ENCODE results near the gene GLS2. TPM values are rescaled to one million over a fixed set of nuclear protein-coding genes. Genes with fewer than 3 reads are reported as not detected.

GLS2 gene
- total and polyA plus RNA-seq, 9 of the 15 experiments (the other 6 are each of a cell fraction or from before 2014, with no cell fraction given), result 0.11 TPM; not detected in 8

- TF ChIP-seq THAP12 (CRISPR knock-in tag; IDR thresholded peaks at IDR 0.05) (no peak), CEBPG (CRISPR knock-in tag; IDR thresholded peaks at IDR 0.05) (peak; percentile 63), CEBPG (tag; conservative IDR thresholded peaks at IDR 0.05 in 1 of 2, IDR thresholded peaks at IDR 0.05 in 1 of 2) (no peak), NFATC3 (IDR thresholded peaks at IDR 0.05) (no peak), HDGF (IDR thresholded peaks at IDR 0.05) (peak; percentile 91), ZBTB17 (CRISPR knock-in tag; IDR thresholded peaks at IDR 0.05) (peak; percentile 98), SFPQ (IDR thresholded peaks at IDR 0.05; ENCODE audit: low read depth, low read length) (no peak), CTCFL (IDR thresholded peaks at IDR 0.05; ENCODE audit: borderline replicate concordance, insufficient read depth, low read depth, low read length, poor library complexity, severe bottlenecking) (no peak), PTRF (tag; IDR thresholded peaks at IDR 0.05) (no peak), HOMEZ (CRISPR knock-in tag; IDR thresholded peaks at IDR 0.05) (no peak), KLF13 (tag; IDR thresholded peaks at IDR 0.05; ENCODE audit: borderline replicate concordance, low read depth) (no peak), JUND (IDR thresholded peaks at IDR 0.05; ENCODE audit: borderline replicate concordance, low read depth, low read length) (peak; percentile 72; the same call in 1 of the 2 replicates), JUND (tag; IDR thresholded peaks at IDR 0.05; ENCODE audit: borderline replicate concordance, low read depth, low read length) (peak; percentile 57; the same call in 2 of the 3 replicates), ZBTB34 (CRISPR knock-in tag; IDR thresholded peaks at IDR 0.05) (no peak), USF2 (CRISPR knock-in tag; IDR thresholded peaks at IDR 0.05) (no peak), ZNF551 (CRISPR knock-in tag; IDR thresholded peaks at IDR 0.05) (no peak)
Measured at GRCh38 chr12:56437430-56438176, 50.4 kb downstream of the GLS2 start (continued).

Data from K562 (cell line).